HG02981 (cell line): ENCODE data around the gene PPIP5K1.
A peak's percentile ranks its signal among the peaks of the same experiment; 100 is the strongest.
"Not testable (repeated sequence)": the region's sequence is repeated elsewhere in the genome, so short reads cannot be mapped to it uniquely, and the experiment has no call there.

Source experiments
- ATAC-seq: cut with Tn5 transposase; IDR thresholded peaks from one replicate; pipeline ENCODE4 v1.9.1; 2021; ENCODE audit warnings: mild to moderate bottlenecking, moderate library complexity; ENCODE audit not compliant: unreplicated experiment

The PPIP5K1 gene

DNA sequence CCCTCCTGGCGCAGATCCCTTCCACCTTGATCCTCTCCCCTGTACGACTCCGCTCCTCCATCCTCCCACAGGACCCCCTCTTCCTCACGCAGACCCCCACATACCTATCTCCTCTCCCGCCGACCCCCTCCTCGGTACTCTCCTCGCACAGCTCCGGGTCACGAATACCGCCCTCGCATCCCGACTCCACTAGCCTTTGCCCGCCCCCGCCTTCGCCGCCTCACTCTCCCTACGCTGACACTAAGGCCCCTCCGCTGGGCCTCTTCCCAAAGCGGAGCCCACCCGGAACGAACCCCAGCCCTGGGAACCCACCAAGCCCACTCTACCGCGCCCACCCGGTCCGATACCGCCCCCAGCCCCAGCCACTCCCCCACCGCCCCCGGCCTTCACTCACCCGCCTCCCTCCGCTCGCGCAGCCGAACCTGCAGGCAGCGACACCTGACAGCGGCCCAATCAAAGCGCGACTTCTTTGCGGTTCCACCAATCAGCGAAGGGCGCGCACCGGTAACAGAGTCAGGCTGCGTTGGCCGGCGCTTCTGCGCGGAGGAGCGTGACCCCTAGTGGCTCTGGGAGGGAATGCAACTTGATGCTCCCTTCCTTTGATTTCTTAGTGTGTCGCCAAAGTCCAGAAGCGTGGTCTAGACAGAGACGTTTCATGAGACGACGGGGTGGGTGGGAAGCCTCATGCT is at the start of gene PPIP5K1:
TSS of gene PPIP5K1 (minus strand) at position 431 of the 689 bp plus-strand sequence. CDS start 5,704 bp downstream, outside the sequence.
- peak; percentile 96 for ATAC-seq

DNA sequence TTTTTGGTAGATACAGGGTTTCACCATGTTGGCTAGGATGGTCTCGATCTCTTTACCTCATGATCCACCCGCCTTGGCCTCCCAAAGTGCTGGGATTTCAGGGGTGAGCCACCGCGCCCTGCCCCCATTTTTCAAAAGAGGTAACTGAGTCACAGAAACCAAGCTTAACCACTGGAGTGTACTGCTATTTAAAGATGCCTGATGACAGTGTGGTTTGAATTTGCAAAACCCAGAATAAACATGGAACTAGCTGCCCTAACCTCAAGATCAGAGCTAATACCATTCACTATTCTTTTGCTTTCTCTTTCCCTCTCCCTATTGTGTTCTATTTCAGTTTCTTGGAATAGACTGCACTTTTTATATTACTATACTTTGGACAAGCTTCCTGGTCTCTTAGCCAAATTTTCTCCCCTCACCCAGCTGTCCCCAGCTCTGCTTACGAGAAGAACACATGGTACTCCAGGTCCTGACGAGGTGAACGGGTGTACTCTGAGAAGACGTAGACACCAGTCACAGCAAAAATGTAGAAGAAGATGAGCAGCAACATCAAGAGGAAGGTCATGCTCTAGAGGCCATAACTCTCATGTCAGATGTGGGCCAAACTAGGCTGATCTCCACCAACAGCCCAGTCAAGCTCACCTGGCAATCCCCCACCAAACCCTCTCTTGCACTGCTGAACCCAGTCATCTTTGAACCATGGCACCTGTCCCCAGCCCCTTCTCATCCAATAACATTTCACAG is 48.6 kb upstream of the PPIP5K1 start:
- ATAC-seq: peak; percentile 72

DNA sequence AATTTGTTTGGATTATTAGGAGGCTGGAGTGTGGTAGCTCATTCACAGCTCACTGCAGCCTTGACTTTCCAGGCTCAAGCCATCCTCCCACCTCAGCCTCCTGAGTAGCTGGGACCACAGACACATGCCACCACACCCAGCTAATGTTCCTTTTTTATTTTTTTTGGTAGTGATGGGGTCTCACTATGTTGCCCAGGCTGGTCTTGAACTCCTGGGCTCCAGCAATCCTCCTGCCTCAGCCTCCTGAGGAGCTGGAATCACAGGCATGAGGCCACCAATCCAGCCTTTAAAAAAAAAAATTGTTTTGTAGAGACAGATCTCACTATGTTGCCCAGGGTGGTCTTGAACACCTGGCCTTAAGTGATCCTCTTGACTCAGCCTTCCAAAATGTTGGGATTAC is 36.9 kb upstream of the PPIP5K1 start:
- not testable (repeated sequence) for ATAC-seq

- no peak for ATAC-seq
Observed at GRCh38 chr15:43625106-43625505, 35.1 kb upstream of the PPIP5K1 start.

- not testable (repeated sequence) for ATAC-seq
Observed at GRCh38 chr15:43622068-43622799, 32.2 kb upstream of the PPIP5K1 start.

GRCh38 chr15:43618700-43619099 is 28.7 kb upstream of the PPIP5K1 start, which contains the start of gene STRC:
TSS of gene STRC (minus strand) at chr15:43618800. CDS start at chr15:43618722, 78 bp downstream.
- not testable (repeated sequence) for ATAC-seq

GRCh38 chr15:43617750-43618149 is 27.7 kb upstream of the PPIP5K1 start:
- not testable (repeated sequence) for ATAC-seq

GRCh38 chr15:43602233-43602632 is 12.2 kb upstream of the PPIP5K1 start:
- not testable (repeated sequence) for ATAC-seq

- ATAC-seq: not testable (repeated sequence)
Observed at GRCh38 chr15:43600200-43600599, 10.2 kb upstream of the PPIP5K1 start.

GRCh38 chr15:43599131-43599530 is 9.1 kb upstream of the PPIP5K1 start:
- ATAC-seq: not testable (repeated sequence)

DNA sequence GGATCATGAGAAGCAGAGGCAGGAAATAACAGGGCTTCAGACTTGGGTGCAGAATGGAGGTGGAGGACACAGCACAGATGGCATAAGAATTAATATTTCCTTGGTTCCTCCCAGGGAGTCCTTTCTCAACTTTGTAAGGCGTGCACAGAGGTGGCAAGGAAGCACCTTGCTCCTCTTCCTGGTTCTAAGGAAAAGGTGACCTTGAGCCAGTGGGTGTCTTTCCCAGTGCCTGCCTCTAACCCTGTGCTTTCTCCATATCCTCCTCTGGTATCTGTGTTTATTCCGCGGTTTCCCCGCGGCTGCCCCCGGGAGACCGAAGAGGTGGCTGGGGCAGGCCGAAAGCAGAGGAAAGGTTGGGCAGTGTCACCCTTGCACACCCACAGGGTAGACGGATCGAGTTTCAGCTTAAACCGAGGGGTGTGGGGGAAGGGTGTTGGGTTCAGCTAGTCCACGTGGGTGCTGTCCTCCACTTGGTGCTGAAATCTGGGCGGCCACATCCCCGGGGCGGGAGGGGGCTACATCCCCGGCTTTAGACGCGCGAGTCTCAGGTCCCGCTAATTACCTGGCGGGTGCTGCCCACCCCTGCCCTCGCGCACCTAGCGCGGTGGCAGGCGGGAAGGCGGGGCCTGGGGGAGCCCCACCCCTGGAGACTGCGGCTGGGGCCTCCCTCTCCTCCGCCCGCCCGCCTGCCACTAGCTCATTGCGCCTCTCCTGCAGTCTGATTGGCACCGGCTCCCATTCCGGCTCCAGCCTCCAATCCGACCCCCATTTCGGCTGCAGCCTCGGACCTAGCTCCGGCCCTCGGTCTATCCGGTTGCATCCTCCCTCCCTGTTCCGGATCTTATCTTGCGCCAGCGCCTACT is 3.6 kb upstream of the PPIP5K1 start, which contains the start of gene CKMT1B:
TSS of gene CKMT1B (plus strand) at position 700 of the 863 bp plus-strand sequence. CDS start 192 bp downstream, outside the sequence.
- not testable (repeated sequence) for ATAC-seq

DNA sequence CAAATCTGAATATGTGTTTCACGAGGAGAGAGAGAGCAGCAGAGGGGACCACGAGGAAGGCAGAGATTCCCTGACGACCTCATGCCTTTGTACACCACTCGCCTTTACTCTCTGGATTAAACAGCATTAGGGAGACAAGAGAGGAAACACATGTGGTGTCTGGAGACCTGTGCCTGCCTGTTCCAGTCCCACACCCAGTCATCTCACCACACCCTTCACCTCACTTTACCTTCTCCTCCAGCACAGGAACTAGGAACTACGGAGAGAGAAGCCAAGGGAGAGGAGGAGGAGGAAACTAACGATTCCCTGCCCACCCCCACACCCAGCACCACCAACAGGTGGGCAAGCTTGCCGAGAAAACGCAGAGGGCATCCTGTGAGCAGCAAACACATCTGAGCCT is 2.8 kb upstream of the PPIP5K1 start:
- not testable (repeated sequence) for ATAC-seq

DNA sequence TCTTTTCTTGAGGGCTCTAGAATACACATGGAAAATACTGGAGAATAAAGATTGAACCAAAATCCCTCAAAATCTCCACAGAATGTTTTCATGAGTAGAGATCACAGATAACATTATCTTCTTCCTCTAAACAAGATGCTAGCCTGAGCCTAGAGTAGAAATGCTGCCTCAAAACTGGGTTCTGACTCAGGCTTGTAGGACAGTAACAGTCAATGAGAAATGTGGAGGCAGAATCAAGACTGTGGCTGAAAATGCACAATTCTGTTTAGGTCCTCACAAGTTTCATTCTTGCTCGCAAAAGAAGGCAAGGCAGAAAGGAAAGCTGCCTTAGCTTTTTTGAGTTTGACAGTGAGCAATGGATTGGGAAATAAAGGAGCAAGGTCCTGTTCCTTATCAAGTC is 15.4 kb downstream of the PPIP5K1 start:
- not testable (repeated sequence) for ATAC-seq

DNA sequence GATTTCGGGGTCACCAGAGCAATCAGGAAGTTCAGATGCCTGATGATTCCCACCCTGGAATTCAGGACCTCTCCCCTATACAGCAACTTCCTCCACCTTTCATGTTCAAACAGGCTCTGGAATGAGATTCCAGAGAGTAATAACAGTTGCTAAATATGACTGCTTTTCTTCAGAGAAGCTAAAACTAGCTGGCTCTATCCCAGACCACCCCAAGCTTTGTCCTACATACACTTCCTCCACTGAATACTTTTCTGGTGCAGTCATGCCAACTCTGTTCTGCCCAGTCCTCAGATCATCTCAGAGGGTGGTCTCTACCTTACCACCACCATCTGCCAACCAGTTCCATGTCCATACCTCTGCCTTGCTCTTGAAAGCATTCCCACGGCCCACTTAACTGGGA is 23.4 kb downstream of the PPIP5K1 start:
- not testable (repeated sequence) for ATAC-seq

- ATAC-seq: not testable (repeated sequence)
Observed at GRCh38 chr15:43563793-43564192, 26.2 kb downstream of the PPIP5K1 start.

- not testable (repeated sequence) for ATAC-seq
Observed at GRCh38 chr15:43562753-43563152, 27.3 kb downstream of the PPIP5K1 start.

- ATAC-seq: no peak
Observed at GRCh38 chr15:43552986-43553385, 37.0 kb downstream of the PPIP5K1 start.

DNA sequence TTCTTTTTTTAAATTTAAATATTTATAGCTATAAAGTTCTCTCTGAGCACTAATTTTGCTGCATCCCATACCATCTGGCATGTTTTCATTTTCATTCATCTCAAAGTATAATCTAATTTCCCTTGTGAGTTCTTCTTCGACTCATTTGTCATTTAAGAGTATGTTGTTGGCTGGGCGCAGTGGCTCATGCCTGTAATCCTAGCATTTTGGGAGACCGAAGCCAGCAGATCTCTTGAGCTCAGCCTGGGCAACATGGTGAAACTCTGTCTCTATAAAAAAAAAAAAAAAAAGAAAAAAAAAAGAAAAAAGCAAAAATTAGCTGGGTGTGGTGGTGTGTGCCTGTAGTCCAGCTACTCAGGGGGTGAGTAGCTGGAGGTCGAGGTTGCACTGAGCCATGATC is 37.8 kb downstream of the PPIP5K1 start:
- ATAC-seq: no peak

GRCh38 chr15:43550527-43551363 is 39.3 kb downstream of the PPIP5K1 start:
- no peak for ATAC-seq
